Loucy (cell line): Measurements from ENCODE around the gene PARS2.

ENCODE experiments used
- H2AFZ ChIP-seq: fragments of 200-600 bp; sonication (generic); 2 replicates; pipeline ENCODE4 v1.6.0; 2016; ENCODE audit warnings: antibody characterized with exemption, mild to moderate bottlenecking, low read length, moderate library complexity
- H3F3A ChIP-seq: fragments of 200-600 bp; 2 replicates; pipeline ENCODE4 v1.6.0; 2016; ENCODE audit warnings: antibody characterized with exemption, low read depth, mild to moderate bottlenecking
- H3K27me3 ChIP-seq: fragments of 200-600 bp; sonication (generic); 2 replicates; pipeline ENCODE4 v1.6.1; 2014; ENCODE audit warnings: low read length, mild to moderate bottlenecking; ENCODE audit not compliant: insufficient read depth, poor library complexity, severe bottlenecking
- H3K36me3 ChIP-seq: fragments of 200-600 bp; sonication (generic); 2 replicates; pipeline ENCODE4 v1.6.1; 2016; ENCODE audit warnings: low read length; ENCODE audit not compliant: insufficient read depth
- H3K4me1 ChIP-seq: fragments of 200-600 bp; sonication (generic); 2 replicates; pipeline ENCODE4 v1.5.1; 2014; ENCODE audit warnings: low read length, mild to moderate bottlenecking; ENCODE audit not compliant: insufficient read depth, poor library complexity, severe bottlenecking
- H3K4me2 ChIP-seq: fragments of 200-600 bp; sonication (generic); 2 replicates; pipeline ENCODE4 v1.6.0; 2014; ENCODE audit warnings: antibody characterized with exemption, low read length, low read depth, mild to moderate bottlenecking; ENCODE audit not compliant: poor library complexity, severe bottlenecking
- H3K4me3 ChIP-seq: fragments of 200-600 bp; sonication (generic); 2 replicates; pipeline ENCODE4 v1.5.1; 2014; ENCODE audit warnings: low read length, mild to moderate bottlenecking, mixed read lengths; ENCODE audit not compliant: poor library complexity, severe bottlenecking
- H3K79me2 ChIP-seq: fragments of 200-600 bp; sonication (generic); 2 replicates; pipeline ENCODE4 v1.6.1; 2014; ENCODE audit warnings: low read length; ENCODE audit not compliant: insufficient read depth
- H3K9ac ChIP-seq: fragments of 200-600 bp; sonication (generic); 2 replicates; pipeline ENCODE4 v1.6.0; 2014; ENCODE audit warnings: mild to moderate bottlenecking, low read depth, low read length, moderate library complexity; ENCODE audit not compliant: poor library complexity, severe bottlenecking
- H3K9me2 ChIP-seq: fragments of 200-600 bp; sonication (generic); replicated peaks from 2 replicates; pipeline ENCODE4 v1.6.1; 2016; ENCODE audit warnings: low read depth, low read length, mixed read lengths
- H3K9me3 ChIP-seq: fragments of 200-600 bp; sonication (generic); 2 replicates; pipeline ENCODE4 v1.6.1; 2014; ENCODE audit warnings: mild to moderate bottlenecking, antibody characterized with exemption, low read length, low read depth; ENCODE audit not compliant: insufficient read depth
- H4K20me1 ChIP-seq: fragments of 200-600 bp; sonication (generic); 2 replicates; pipeline ENCODE4 v1.6.0; 2014; ENCODE audit warnings: antibody characterized with exemption, low read length, mild to moderate bottlenecking; ENCODE audit not compliant: insufficient read depth, poor library complexity, severe bottlenecking
- EZH2phosphoT487 ChIP-seq: fragments of 200-600 bp; IDR thresholded peaks from 2 replicates; pipeline ENCODE4 v1.6.1; 2018; ENCODE audit warnings: antibody characterized with exemption, mild to moderate bottlenecking, moderate library complexity, borderline replicate concordance
- TF ChIP-seq, protein P1 (sequence below): fragments of 200-600 bp; sonication (generic); conservative IDR thresholded peaks from 2 replicates; pipeline ENCODE4 v1.5.1; 2014; ENCODE audit warnings: mild to moderate bottlenecking, antibody characterized with exemption, low read length

Gene PARS2

DNA sequence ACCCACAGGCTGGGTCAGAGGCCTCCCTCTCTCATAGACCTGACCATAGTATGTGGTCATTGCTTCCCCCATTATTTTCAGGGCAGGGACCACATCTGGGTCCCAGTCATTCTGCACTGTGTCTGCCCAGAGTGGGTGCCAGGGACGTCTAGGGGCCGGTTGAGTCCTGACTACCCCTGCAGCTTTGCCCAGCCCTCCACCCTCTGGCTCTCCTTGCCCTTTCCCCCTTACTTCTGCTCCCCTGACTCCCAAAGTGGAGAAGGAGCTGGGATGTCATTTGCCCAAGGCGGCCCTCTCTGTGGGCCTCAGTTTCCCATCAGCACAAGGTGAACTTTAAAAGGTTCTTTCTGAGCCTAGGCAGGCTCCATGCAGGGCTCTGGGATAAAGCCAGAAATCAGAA, 41.1 kb upstream of the PARS2 start:
- H3K4me1 ChIP-seq = no peaks in the 10 kb centered on the region
- TF ChIP-seq EZH2phosphoT487 = no peak
- TF ChIP-seq, protein P1, sequence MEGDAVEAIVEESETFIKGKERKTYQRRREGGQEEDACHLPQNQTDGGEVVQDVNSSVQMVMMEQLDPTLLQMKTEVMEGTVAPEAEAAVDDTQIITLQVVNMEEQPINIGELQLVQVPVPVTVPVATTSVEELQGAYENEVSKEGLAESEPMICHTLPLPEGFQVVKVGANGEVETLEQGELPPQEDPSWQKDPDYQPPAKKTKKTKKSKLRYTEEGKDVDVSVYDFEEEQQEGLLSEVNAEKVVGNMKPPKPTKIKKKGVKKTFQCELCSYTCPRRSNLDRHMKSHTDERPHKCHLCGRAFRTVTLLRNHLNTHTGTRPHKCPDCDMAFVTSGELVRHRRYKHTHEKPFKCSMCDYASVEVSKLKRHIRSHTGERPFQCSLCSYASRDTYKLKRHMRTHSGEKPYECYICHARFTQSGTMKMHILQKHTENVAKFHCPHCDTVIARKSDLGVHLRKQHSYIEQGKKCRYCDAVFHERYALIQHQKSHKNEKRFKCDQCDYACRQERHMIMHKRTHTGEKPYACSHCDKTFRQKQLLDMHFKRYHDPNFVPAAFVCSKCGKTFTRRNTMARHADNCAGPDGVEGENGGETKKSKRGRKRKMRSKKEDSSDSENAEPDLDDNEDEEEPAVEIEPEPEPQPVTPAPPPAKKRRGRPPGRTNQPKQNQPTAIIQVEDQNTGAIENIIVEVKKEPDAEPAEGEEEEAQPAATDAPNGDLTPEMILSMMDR = no peak
- H3K4me3 ChIP-seq = no peak overlapping the region
- no peaks in the 10 kb centered on the region for H3K27me3 ChIP-seq
- no peaks in the 10 kb centered on the region for H3K79me2 ChIP-seq
- no peak overlapping the region for H3K4me2 ChIP-seq
- no peaks in the 10 kb centered on the region for H3F3A ChIP-seq
- no peak overlapping the region for H3K9ac ChIP-seq
- H2AFZ ChIP-seq = no peak overlapping the region
- H3K9me3 ChIP-seq = no peaks in the 10 kb centered on the region
- H3K36me3 ChIP-seq = no peaks in the 10 kb centered on the region
- H3K9me2 ChIP-seq = no peaks in the 10 kb centered on the region
- H4K20me1 ChIP-seq = no peaks in the 10 kb centered on the region

DNA sequence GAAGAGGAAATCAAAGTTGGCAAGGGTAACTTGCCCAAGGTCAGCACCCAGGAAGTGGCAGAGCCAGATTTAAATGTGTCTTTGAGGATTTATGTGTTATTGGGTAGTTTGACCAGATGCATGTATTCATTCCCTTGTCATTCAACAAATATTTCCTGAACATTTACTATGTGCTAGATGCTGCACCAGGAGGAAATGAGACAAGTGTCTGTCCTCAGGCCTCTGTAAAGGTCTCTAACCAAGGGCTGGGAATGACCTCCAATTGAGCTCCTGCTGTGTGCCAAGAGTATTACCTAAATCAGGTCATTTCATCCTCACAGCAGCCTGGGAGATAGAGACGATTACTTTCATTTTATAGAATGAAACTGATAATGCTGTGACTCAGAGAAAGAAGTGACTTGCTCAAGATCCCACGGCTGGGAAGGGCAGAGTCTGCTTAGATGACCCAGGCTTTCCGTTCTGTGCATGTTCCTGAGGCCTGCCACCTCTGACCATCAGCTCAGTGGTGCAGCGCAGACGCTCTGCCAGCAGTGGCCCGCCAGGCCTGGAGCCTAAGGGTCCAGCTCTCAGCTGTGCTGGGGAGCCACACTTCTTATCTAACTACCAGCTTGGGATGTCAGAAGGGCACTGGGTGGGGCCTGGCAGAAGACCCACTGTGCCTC, 40.3 kb upstream of the PARS2 start:
- no peak overlapping the region for H3K9ac ChIP-seq
- H3K4me2 ChIP-seq = no peak overlapping the region
- H4K20me1 ChIP-seq = no peaks in the 10 kb centered on the region
- no peaks in the 10 kb centered on the region for H3K27me3 ChIP-seq
- H3K9me2 ChIP-seq = no peaks in the 10 kb centered on the region
- H3K79me2 ChIP-seq = no peaks in the 10 kb centered on the region
- H3K9me3 ChIP-seq = no peaks in the 10 kb centered on the region
- H3K36me3 ChIP-seq = no peaks in the 10 kb centered on the region
- H3K4me3 ChIP-seq = no peak overlapping the region
- no peaks in the 10 kb centered on the region for H3K4me1 ChIP-seq
- H2AFZ ChIP-seq = no peak overlapping the region
- no peak for TF ChIP-seq EZH2phosphoT487
- TF ChIP-seq, protein P1 = no peak
- no peaks in the 10 kb centered on the region for H3F3A ChIP-seq

DNA sequence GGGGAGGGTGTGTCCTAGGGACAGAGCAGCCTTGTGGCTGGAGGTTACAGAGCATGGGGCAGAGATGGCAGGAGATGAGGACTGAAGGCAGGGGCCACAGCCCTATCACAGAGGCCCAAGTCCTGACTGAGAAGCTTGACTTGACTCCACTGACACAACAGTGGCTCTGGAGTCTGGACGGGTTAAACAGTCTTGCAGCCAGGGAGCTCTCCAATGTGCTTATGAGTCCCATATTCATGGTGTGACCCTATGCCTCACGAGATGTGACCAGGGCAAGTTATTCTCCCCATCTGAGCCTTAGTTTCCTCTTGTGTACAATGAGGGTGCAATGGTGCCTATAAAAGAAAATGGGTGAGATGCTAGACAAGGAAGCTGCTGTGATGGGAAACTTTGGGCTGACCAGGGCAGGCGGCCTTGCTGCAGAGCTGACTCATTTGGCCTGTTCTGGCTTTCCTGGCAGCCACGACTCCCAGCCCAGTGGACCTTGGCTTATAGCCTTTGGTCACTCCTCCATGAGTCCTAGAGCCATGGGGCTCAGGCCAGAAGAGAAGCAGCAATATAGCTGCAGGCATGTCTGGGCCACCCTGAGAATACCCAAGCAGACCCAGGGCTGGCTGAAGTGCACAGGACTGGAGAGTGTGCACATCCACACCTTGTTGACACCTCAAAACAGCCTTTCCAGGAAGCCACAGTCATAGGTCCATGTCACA, 39.6 kb upstream of the PARS2 start:
- Histone ChIP-seq H3K9ac (no peak overlapping the region), H3K4me3 (no peak overlapping the region), H3K36me3 (no peaks in the 10 kb centered on the region), H3K27me3 (no peaks in the 10 kb centered on the region), H3K9me2 (no peaks in the 10 kb centered on the region), H3K79me2 (no peaks in the 10 kb centered on the region), H3K4me1 (no peaks in the 10 kb centered on the region), H4K20me1 (no peaks in the 10 kb centered on the region), H2AFZ (no peak overlapping the region), H3F3A (no peaks in the 10 kb centered on the region), H3K4me2 (no peak overlapping the region), H3K9me3 (no peaks in the 10 kb centered on the region)
- TF ChIP-seq, protein P1 = no peak
- no peak for TF ChIP-seq EZH2phosphoT487
